Measurements from ENCODE around the gene EMSY.

EMSY gene

DNA sequence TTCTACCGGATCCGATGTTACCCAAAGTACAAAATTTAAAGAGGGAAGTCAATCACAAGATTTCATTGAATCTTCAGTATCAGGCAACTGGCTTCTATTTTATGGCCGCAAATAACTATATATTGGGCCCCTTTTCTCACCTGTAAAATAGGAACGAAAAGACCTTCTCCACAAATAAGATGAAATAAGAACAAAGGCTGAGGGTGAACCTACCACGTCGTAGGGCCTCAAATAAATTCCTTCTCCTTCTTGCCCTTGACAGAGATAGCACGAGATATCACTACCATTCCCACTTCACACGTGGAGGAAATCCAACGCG, 794 bp upstream of the EMSY start:
- Histone ChIP-seq H3K23ac (ENCODE audit: low read length) (no peak overlapping the region), H2AFZ (ENCODE audit: insufficient read depth, low read length, poor library complexity) (peak overlapping the region; percentile 48), H3K4ac (ENCODE audit: low read depth, low read length) (peak overlapping the region; percentile 73), H4K12ac (ENCODE audit: low read depth, low read length) (peak overlapping the region; percentile 78), H2BK12ac (ENCODE audit: low read length) (no peak overlapping the region), H3K79me1 (ENCODE audit: low read length) (peaks cover 12% of the 10 kb centered on the region), H3K79me2 (ENCODE audit: control insufficient read depth, insufficient read depth, low read length, poor library complexity) (peaks cover 9% of the 10 kb centered on the region), H4K91ac (ENCODE audit: low read depth, low read length) (peak overlapping the region; percentile 75), H3K9me3 (ENCODE audit: insufficient read depth, low read depth, low read length) (no peaks in the 10 kb centered on the region), H2BK5ac (ENCODE audit: low read depth, low read length, poor library complexity) (peak overlapping the region; percentile 62), H4K8ac (ENCODE audit: low read depth, low read length) (peak overlapping the region; percentile 89), H3K36me3 (ENCODE audit: control insufficient read depth in 1 of 2, insufficient read depth in 2 of 2, low read length in 2 of 2) (no peaks in the 10 kb centered on the region), H3K4me3 (ENCODE audit: low read depth, low read length) (peak overlapping the region; percentile 87), H3K18ac (ENCODE audit: low read length) (peak overlapping the region; percentile 71), H3K4me2 (ENCODE audit: low read length) (peak overlapping the region; percentile 65), H3K4me1 (ENCODE audit: control insufficient read depth in 1 of 2, insufficient read depth in 2 of 2, low read length in 2 of 2) (peaks cover 0 to 2% of the 10 kb centered on the region in 2 experiments), H3K27ac (ENCODE audit: low read depth, low read length) (peak overlapping the region; percentile 82), H3K27me3 (ENCODE audit: insufficient read depth, low read length) (no peaks in the 10 kb centered on the region), H3K14ac (ENCODE audit: low read length) (peak overlapping the region; percentile 75), H3K9ac (ENCODE audit: low read length) (peak overlapping the region; percentile 99), H2AK5ac (ENCODE audit: low read length) (no peak overlapping the region), H2BK120ac (ENCODE audit: insufficient read depth, low read length, poor library complexity) (peak overlapping the region; percentile 74)
- no CpG with 5 or more reads among the region's 10 CpGs for WGBS (ENCODE audit: extremely low coverage, insufficient coverage, insufficient read length)
- no peak for DNase-seq

DNA sequence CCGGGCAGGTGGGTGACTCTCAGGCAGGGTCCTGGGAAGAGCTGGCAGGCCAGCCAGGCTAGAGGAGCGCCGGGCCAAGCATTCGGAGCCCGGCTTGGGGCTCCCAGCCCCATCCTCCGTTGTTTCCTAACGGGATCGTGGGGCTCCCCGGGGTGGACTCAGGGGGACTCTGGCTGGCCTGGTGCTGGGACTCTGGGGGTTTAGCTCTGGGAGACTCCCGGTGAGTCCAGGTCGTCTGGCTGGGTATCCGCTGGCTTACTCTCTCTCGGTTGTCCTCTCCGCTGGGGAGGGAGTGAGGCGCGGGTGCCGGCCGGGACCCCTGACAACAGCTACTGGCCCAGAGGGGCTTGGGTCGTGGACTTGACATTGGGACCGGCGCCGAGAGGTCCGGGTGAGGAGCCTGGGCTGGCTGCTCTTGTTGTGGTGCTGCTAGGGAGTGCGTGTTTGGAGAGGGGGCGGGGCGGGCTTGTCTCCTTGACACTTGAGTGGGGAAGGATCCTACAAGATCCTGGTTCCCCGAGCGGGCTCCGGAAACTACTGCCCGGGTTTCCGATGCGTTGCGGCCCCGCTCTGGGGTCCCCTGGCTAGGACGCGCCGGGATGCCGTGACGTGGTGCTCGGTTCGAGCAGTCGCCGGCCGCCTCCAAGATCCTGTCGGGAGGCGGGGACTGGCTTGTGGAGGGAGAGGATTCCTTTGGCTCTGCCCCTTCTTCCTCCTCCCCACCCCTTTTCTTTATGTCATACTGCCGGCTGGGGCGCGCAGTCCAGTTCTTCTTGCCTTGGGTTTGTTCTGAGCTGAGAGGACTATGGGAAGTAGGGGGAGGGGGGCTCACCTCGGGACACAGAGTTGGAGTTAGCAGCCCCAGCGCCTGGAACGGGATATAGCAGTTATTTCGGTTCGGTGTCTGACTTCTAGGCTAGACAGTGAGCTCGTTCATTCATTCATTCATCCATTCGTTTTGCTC, 585 bp downstream of the EMSY start:
- peak overlapping the region; percentile 92 for H4K8ac ChIP-seq (ENCODE audit: low read depth, low read length)

DNA sequence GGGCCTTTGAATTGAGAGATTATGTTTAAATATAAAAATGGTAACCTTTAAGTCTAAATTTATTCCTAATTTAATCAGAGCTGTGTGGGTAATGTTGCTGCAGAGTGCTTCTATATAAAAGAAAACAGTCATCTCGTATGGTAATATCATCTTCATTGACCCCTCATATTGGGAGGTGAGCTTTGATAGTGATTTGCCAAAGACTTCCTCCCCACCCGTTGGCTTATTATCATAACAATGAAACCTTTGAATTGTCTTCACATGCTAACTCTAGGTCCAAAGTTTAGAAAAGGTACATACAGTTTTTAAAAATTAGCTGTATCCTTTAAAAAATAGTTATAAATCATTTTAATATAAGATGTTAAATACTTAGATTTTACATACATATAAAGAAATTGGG, 3.7 kb downstream of the EMSY start:
- Histone ChIP-seq H3K23ac (ENCODE audit: low read length) (no peak overlapping the region), H4K8ac (ENCODE audit: low read depth, low read length) (no peak overlapping the region), H3K27ac (ENCODE audit: low read depth, low read length) (no peak overlapping the region), H2BK5ac (ENCODE audit: low read depth, low read length, poor library complexity) (no peak overlapping the region), H3K4me1 (ENCODE audit: control insufficient read depth in 1 of 2, insufficient read depth in 2 of 2, low read length in 2 of 2) (peaks cover 0 to 1% of the 10 kb centered on the region in 2 experiments), H2BK120ac (ENCODE audit: insufficient read depth, low read length, poor library complexity) (no peak overlapping the region), H3K9me3 (ENCODE audit: insufficient read depth, low read depth, low read length) (no peaks in the 10 kb centered on the region), H3K27me3 (ENCODE audit: insufficient read depth, low read length) (no peaks in the 10 kb centered on the region), H3K18ac (ENCODE audit: low read length) (no peak overlapping the region), H2BK12ac (ENCODE audit: low read length) (no peak overlapping the region), H4K12ac (ENCODE audit: low read depth, low read length) (no peak overlapping the region), H3K9ac (ENCODE audit: low read length) (no peak overlapping the region), H3K79me2 (ENCODE audit: control insufficient read depth, insufficient read depth, low read length, poor library complexity) (peaks cover 9% of the 10 kb centered on the region), H2AK5ac (ENCODE audit: low read length) (no peak overlapping the region), H3K4me3 (ENCODE audit: low read depth, low read length) (no peak overlapping the region), H4K91ac (ENCODE audit: low read depth, low read length) (no peak overlapping the region), H3K14ac (ENCODE audit: low read length) (no peak overlapping the region), H3K4me2 (ENCODE audit: low read length) (no peak overlapping the region), H3K36me3 (ENCODE audit: control insufficient read depth in 1 of 2, insufficient read depth in 2 of 2, low read length in 2 of 2) (peaks cover 0 to 2% of the 10 kb centered on the region in 2 experiments), H2AFZ (ENCODE audit: insufficient read depth, low read length, poor library complexity) (no peak overlapping the region), H3K4ac (ENCODE audit: low read depth, low read length) (no peak overlapping the region), H3K79me1 (ENCODE audit: low read length) (peaks cover 12% of the 10 kb centered on the region)
- no peak for DNase-seq
- no CpG with 5 or more reads among the region's 2 CpGs for WGBS (ENCODE audit: extremely low coverage, insufficient coverage, insufficient read length)

More for the DNA sequence above, 585 bp downstream of the EMSY start:
- peak overlapping the region; percentile 52 for H3K23ac ChIP-seq (ENCODE audit: low read length)
- peak overlapping the region; percentile 93 for H3K18ac ChIP-seq (ENCODE audit: low read length)
- H2BK5ac ChIP-seq (ENCODE audit: low read depth, low read length, poor library complexity), result peak overlapping the region; percentile 78
- H2AFZ ChIP-seq (ENCODE audit: insufficient read depth, low read length, poor library complexity), result peak overlapping the region; percentile 80
- no CpG with 5 or more reads among the region's 56 CpGs for WGBS (ENCODE audit: extremely low coverage, insufficient coverage, insufficient read length)
- H3K36me3 ChIP-seq (ENCODE audit: control insufficient read depth in 1 of 2, insufficient read depth in 2 of 2, low read length in 2 of 2), result no peaks in the 10 kb centered on the region
- peak overlapping the region; percentile 83 for H3K27ac ChIP-seq (ENCODE audit: low read depth, low read length)
- DNase-seq, result peak; percentile 85
- peak overlapping the region; percentile 81 for H3K4ac ChIP-seq (ENCODE audit: low read depth, low read length)
- H4K91ac ChIP-seq (ENCODE audit: low read depth, low read length), result peak overlapping the region; percentile 94
- no peaks in the 10 kb centered on the region for H3K9me3 ChIP-seq (ENCODE audit: insufficient read depth, low read depth, low read length)
- H4K12ac ChIP-seq (ENCODE audit: low read depth, low read length), result peak overlapping the region; percentile 70
- peaks cover 12% of the 10 kb centered on the region for H3K79me1 ChIP-seq (ENCODE audit: low read length)
- peak overlapping the region; percentile 94 for H3K14ac ChIP-seq (ENCODE audit: low read length)
- H2BK12ac ChIP-seq (ENCODE audit: low read length), result no peak overlapping the region
- H3K9ac ChIP-seq (ENCODE audit: low read length), result peak overlapping the region; percentile 87
- H2AK5ac ChIP-seq (ENCODE audit: low read length), result peak overlapping the region; percentile 83
- peaks cover 0 to 2% of the 10 kb centered on the region in 2 experiments for H3K4me1 ChIP-seq (ENCODE audit: control insufficient read depth in 1 of 2, insufficient read depth in 2 of 2, low read length in 2 of 2)
- peak overlapping the region; percentile 85 for H3K4me2 ChIP-seq (ENCODE audit: low read length)
- H3K4me3 ChIP-seq (ENCODE audit: low read depth, low read length), result peak overlapping the region; percentile 92
- no peaks in the 10 kb centered on the region for H3K27me3 ChIP-seq (ENCODE audit: insufficient read depth, low read length)
- H3K79me2 ChIP-seq (ENCODE audit: control insufficient read depth, insufficient read depth, low read length, poor library complexity), result peaks cover 9% of the 10 kb centered on the region
- peak overlapping the region; percentile 89 for H2BK120ac ChIP-seq (ENCODE audit: insufficient read depth, low read length, poor library complexity)

DNA sequence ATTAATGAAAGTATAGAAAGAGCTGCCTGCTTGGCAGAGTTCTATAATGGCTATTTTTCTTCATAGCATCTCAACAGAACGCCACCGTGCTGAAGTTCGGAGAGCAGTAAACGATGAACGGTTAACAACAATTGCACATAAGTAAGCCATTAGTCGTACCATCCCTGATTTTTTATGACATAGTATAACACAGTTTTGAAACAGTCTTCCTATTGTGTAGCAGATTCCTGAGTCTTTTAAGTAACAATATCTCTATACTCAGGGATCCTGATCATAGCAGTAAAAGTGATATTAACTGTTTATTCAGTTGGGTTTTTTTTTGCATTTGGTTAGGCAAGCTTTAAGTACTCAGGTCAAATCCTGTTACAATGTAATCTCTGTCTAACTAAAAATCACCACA, 8.4 kb downstream of the EMSY start:
- Histone ChIP-seq H3K36me3 (ENCODE audit: control insufficient read depth in 1 of 2, insufficient read depth in 2 of 2, low read length in 2 of 2) (peaks cover 2 to 4% of the 10 kb centered on the region in 2 experiments), H3K4me3 (ENCODE audit: low read depth, low read length) (no peak overlapping the region), H3K9ac (ENCODE audit: low read length) (no peak overlapping the region), H3K18ac (ENCODE audit: low read length) (no peak overlapping the region), H2BK12ac (ENCODE audit: low read length) (no peak overlapping the region), H2AK5ac (ENCODE audit: low read length) (no peak overlapping the region), H2BK5ac (ENCODE audit: low read depth, low read length, poor library complexity) (no peak overlapping the region), H4K91ac (ENCODE audit: low read depth, low read length) (no peak overlapping the region), H3K79me2 (ENCODE audit: control insufficient read depth, insufficient read depth, low read length, poor library complexity) (no peaks in the 10 kb centered on the region), H3K23ac (ENCODE audit: low read length) (no peak overlapping the region), H3K4me2 (ENCODE audit: low read length) (no peak overlapping the region), H3K27me3 (ENCODE audit: insufficient read depth, low read length) (no peaks in the 10 kb centered on the region), H3K79me1 (ENCODE audit: low read length) (peaks cover 4% of the 10 kb centered on the region), H4K12ac (ENCODE audit: low read depth, low read length) (no peak overlapping the region), H3K4ac (ENCODE audit: low read depth, low read length) (no peak overlapping the region), H3K9me3 (ENCODE audit: insufficient read depth, low read depth, low read length) (no peaks in the 10 kb centered on the region), H3K27ac (ENCODE audit: low read depth, low read length) (no peak overlapping the region), H4K8ac (ENCODE audit: low read depth, low read length) (no peak overlapping the region), H2AFZ (ENCODE audit: insufficient read depth, low read length, poor library complexity) (no peak overlapping the region), H3K14ac (ENCODE audit: low read length) (no peak overlapping the region), H3K4me1 (ENCODE audit: control insufficient read depth in 1 of 2, insufficient read depth in 2 of 2, low read length in 2 of 2) (peaks cover 2 to 4% of the 10 kb centered on the region in 2 experiments), H2BK120ac (ENCODE audit: insufficient read depth, low read length, poor library complexity) (no peak overlapping the region)
- DNase-seq, result no peak
- WGBS (ENCODE audit: extremely low coverage, insufficient coverage, insufficient read length), result no CpG with 5 or more reads among the region's 6 CpGs
